T47D (cell line): ENCODE data around the gene ICAM4.
A peak's percentile ranks its signal among the peaks of the same experiment; 100 is the strongest.

Experiments used
- DNase-seq, 2 experiments: peaks; one replicate each; pipeline versions ENCODE4 v3.0.0 to v3.0.0-alpha.2; 2011 to 2012; ENCODE audit warnings: low read depth in 1 of 2, low spot score in 1 of 2
- JUND ChIP-seq: IDR thresholded peaks from 2 replicates; pipeline ENCODE4 v1.6.1; 2012; ENCODE audit warnings: low read depth
- in situ Hi-C: cut with HindIII; loops from 2 replicates; pipeline ENCODE4 v1.10.0; 2016; ENCODE audit warnings: low sequenced_read_pairs, low pct_unique_long_range_greater_than_20kb

The ICAM4 gene

GRCh38 chr19:10289167-10289835, 2.5 kb downstream of the ICAM4 start:
- in situ Hi-C loops, result no loop called here
- TF ChIP-seq JUND, result no peak
- peak in 1 of 2 experiments; percentile 65 for DNase-seq

DNA sequence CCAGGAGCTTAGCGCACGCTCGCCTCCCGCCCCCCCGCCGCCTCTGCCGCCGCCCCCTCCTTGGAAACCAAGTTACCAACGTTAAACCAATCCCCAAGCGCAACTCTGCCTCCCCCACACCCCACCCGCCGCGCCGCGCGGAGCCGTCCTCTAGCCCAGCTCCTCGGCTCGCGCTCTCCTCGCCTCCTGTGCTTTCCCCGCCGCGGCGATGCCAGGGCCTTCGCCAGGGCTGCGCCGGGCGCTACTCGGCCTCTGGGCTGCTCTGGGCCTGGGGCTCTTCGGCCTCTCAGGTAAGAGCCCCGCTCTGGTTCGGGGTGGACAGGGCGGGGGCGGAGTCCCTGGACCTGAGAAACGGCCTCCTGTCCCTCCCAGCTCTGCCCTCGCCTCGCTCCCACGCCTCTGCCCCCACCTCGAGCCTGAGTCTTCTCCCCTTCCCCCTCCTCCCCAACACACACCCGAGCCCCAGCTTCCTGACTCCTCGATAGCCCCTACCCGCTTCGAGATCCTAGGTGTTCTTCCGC, 3.1 kb downstream of the ICAM4 start, which contains the start of gene ICAM5:
TSS of gene ICAM5 (plus strand) at position 117 of the 521 bp plus-strand sequence. CDS start at position 209, 92 bp downstream.
- in situ Hi-C loops, result no loop called here
- TF ChIP-seq JUND, result no peak
- DNase-seq, result peak in 1 of 2 experiments; percentile 55

- no peak for TF ChIP-seq JUND
- DNase-seq, result no peak
- in situ Hi-C loops, result no loop called here
These were observed 3.7 kb downstream of the ICAM4 start for GRCh38 chr19:10290357-10290875.

DNA sequence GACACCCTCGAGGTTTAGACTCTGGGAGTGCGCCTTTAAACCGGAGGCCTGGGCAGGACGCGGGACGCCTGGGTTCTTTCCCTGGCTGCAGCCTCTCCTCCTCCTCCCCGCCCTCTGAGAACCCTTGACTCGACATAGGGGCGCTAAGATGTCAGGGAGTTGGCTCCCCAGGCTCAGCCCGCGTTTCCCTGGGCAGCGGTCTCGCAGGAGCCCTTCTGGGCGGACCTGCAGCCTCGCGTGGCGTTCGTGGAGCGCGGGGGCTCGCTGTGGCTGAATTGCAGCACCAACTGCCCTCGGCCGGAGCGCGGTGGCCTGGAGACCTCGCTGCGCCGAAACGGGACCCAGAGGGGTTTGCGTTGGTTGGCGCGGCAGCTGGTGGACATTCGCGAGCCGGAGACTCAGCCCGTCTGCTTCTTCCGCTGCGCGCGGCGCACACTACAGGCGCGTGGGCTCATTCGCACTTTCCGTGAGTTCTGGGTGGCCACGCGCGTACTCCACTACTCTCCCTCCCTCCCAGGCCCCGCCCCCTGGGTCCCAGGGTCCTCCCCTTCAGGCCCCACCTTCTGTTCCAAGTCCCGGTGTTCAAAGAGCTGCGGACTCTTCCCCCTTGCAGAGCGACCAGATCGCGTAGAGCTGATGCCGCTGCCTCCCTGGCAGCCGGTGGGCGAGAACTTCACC, 4.3 kb downstream of the ICAM4 start:
- TF ChIP-seq JUND, result no peak
- in situ Hi-C loops, result no loop called here
- peak; percentile 79 to 81 for DNase-seq

- TF ChIP-seq JUND, result no peak
- DNase-seq, result no peak
- in situ Hi-C loops, result no loop called here
These were observed 4.9 kb downstream of the ICAM4 start for GRCh38 chr19:10291554-10292205.

DNA sequence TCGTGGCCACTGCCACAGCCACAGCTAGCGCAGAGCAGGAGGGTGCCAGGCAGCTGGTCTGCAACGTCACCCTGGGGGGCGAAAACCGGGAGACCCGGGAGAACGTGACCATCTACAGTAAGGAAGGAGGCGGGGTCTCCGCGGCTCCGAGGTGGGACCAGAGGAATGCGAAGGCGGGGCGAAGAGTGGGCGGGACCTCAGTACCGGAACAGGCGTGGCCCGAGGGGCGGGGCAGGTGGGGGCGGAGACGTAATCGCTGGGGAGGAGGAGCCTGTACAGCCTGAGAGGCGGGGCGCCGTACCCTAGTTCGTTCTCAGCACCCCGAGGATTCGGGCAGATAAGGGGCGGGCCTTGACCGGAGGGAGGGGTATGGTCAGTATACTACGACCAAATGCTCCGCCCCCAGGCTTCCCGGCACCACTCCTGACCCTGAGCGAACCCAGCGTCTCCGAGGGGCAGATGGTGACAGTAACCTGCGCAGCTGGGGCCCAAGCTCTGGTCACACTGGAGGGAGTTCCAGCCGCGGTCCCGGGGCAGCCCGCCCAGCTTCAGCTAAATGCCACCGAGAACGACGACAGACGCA, 5.5 kb downstream of the ICAM4 start:
- TF ChIP-seq JUND, result no peak
- in situ Hi-C loops, result no loop called here
- DNase-seq, result peak; percentile 82 to 90

- no peak for DNase-seq
- in situ Hi-C loops, result no loop called here
- no peak for TF ChIP-seq JUND
These were observed 6.3 kb downstream of the ICAM4 start for GRCh38 chr19:10292789-10293636.

- no peak for DNase-seq
- no peak for TF ChIP-seq JUND
- in situ Hi-C loops, result no loop called here
These were observed 7.0 kb downstream of the ICAM4 start for GRCh38 chr19:10293637-10294367.

- no peak for TF ChIP-seq JUND
- in situ Hi-C loops, result no loop called here
- no peak for DNase-seq
These were observed 7.6 kb downstream of the ICAM4 start for GRCh38 chr19:10294368-10294697.

GRCh38 chr19:10295305-10295846, 8.6 kb downstream of the ICAM4 start:
- in situ Hi-C loops, result no loop called here
- no peak for DNase-seq
- TF ChIP-seq JUND, result no peak

DNA sequence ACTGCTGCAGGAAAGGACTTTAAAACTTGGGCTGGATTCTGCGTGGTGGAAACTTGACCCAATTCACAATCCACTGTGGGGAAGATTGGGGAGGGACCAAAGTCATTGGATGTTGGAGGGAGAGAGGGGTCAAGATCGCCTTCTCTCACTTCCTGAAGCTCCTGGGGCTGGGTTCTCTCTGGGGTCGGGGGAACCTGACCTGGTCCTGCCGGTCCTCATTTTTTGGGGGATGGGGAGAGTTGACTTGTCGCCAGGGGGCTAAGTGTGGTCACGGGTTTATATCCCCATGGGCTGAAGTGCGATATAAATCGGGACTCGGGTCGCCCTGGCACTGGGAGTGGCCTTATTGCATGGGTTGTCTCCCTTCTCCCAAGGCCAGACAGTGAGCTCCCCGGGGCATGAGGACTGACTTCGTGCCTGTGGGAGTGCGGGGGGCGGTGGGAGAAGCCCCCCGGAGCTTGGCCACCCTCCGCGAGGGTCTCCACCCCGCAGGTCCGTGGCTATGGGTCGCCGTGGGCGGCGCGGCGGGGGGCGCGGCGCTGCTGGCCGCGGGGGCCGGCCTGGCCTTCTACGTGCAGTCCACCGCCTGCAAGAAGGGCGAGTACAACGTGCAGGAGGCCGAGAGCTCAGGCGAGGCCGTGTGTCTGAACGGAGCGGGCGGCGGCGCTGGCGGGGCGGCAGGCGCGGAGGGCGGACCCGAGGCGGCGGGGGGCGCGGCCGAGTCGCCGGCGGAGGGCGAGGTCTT, 9.3 kb downstream of the ICAM4 start:
- no peak for DNase-seq
- in situ Hi-C loops, result no loop called here
- TF ChIP-seq JUND, result no peak
